Neural cell (in vitro differentiated cells): ENCODE measurements around the gene POLR1A. TPM values are rescaled to one million over a fixed set of nuclear protein-coding genes. Genes with fewer than 3 reads are reported as not detected.

Source experiments
- H2AFZ ChIP-seq: fragments of 200-600, 300-800 bp; sonication (generic), shearing (Covaris generic); 2 replicates; pipeline ENCODE4 v1.6.0; 2014; ENCODE audit warnings: low read depth, mild to moderate bottlenecking, antibody characterized with exemption, low read length, moderate library complexity
- H3F3A ChIP-seq: fragments of 200-600 bp; shearing (Covaris generic); 2 replicates; pipeline ENCODE4 v1.6.1; 2016; ENCODE audit warnings: mild to moderate bottlenecking, moderate library complexity, mixed read lengths, antibody characterized with exemption, low read length; ENCODE audit not compliant: insufficient read depth, poor library complexity, severe bottlenecking
- H3K27ac ChIP-seq: fragments of 200-600, 300-800 bp; sonication (generic), shearing (Covaris generic); 2 replicates; pipeline ENCODE4 v1.5.1; 2014; ENCODE audit warnings: mild to moderate bottlenecking, low read length, moderate library complexity
- H3K27me3 ChIP-seq: fragments of 300-800, 200-600 bp; sonication (generic), shearing (Covaris generic); 2 replicates; pipeline ENCODE4 v1.6.0; 2014; ENCODE audit warnings: mild to moderate bottlenecking, low read depth, low read length, moderate library complexity; ENCODE audit not compliant: insufficient read depth
- H3K36me3 ChIP-seq: fragments of 300-800, 200-600 bp; sonication (generic), shearing (Covaris generic); 2 replicates; pipeline ENCODE4 v1.5.1; 2014; ENCODE audit warnings: mild to moderate bottlenecking, antibody characterized with exemption, low read length, moderate library complexity; ENCODE audit not compliant: insufficient read depth
- H3K4me2 ChIP-seq: fragments of 300-800, 200-600 bp; sonication (generic), shearing (Covaris generic); 2 replicates; pipeline ENCODE4 v1.6.0; 2014; ENCODE audit warnings: mild to moderate bottlenecking, low read length
- H3K4me3 ChIP-seq: fragments of 300-800, 200-600 bp; sonication (generic), shearing (Covaris generic); 2 replicates; pipeline ENCODE4 v1.5.1; 2014; ENCODE audit warnings: mild to moderate bottlenecking, low read length, moderate library complexity
- H3K79me2 ChIP-seq: fragments of 200-600 bp; shearing (Covaris generic); replicated peaks from 2 replicates; pipeline ENCODE4 v1.6.0; 2014; ENCODE audit warnings: mild to moderate bottlenecking, low read length, moderate library complexity; ENCODE audit not compliant: insufficient read depth
- H3K9ac ChIP-seq: fragments of 300-800, 200-600 bp; sonication (generic), shearing (Covaris generic); 2 replicates; pipeline ENCODE4 v1.6.1; 2016; ENCODE audit warnings: mild to moderate bottlenecking, low read length, mixed read lengths
- H3K9me2 ChIP-seq: fragments of 200-600 bp; shearing (Covaris generic); 2 replicates; pipeline ENCODE4 v1.6.1; 2016; ENCODE audit warnings: mild to moderate bottlenecking, low read length, mixed read lengths; ENCODE audit not compliant: insufficient read depth
- H3K9me3 ChIP-seq: fragments of 200-600, 300-800 bp; sonication (generic), shearing (Covaris generic); 2 replicates; pipeline ENCODE4 v1.6.1; 2016; ENCODE audit warnings: mild to moderate bottlenecking, mixed run types, low read length, moderate library complexity, mixed read lengths
- H4K20me1 ChIP-seq: fragments of 200-600 bp; shearing (Covaris generic); 2 replicates; pipeline ENCODE4 v1.6.1; 2016; ENCODE audit warnings: mild to moderate bottlenecking, mixed run types; ENCODE audit not compliant: insufficient read depth
- CTCF ChIP-seq: fragments of 450-650 bp; IDR thresholded peaks from 2 replicates; pipeline ENCODE4 v1.5.1; 2014; ENCODE audit warnings: antibody characterized with exemption, mild to moderate bottlenecking, moderate library complexity; ENCODE audit not compliant: poor library complexity, severe bottlenecking
- EP300 ChIP-seq: fragments of 450-650 bp; conservative IDR thresholded peaks from 2 replicates; pipeline ENCODE4 v1.6.1; 2014; ENCODE audit warnings: antibody characterized with exemption, mild to moderate bottlenecking, moderate library complexity; ENCODE audit not compliant: poor library complexity, severe bottlenecking
- EZH2 ChIP-seq: fragments of 200-600, 300-800 bp; shearing (Covaris generic), sonication (generic); IDR thresholded peaks from 2 replicates; pipeline ENCODE4 v1.6.1; 2014; ENCODE audit warnings: antibody characterized with exemption, low read length, borderline replicate concordance, mild to moderate bottlenecking; ENCODE audit not compliant: insufficient read depth, poor library complexity, severe bottlenecking
- MXI1 ChIP-seq: fragments of 450-650 bp; conservative IDR thresholded peaks from 2 replicates; pipeline ENCODE4 v1.6.1; 2014; ENCODE audit warnings: antibody characterized with exemption, mild to moderate bottlenecking; ENCODE audit not compliant: poor library complexity, severe bottlenecking
- POLR2AphosphoS5 ChIP-seq: IDR thresholded peaks from 2 replicates; pipeline ENCODE4 v1.6.1; 2012
- RAD21 ChIP-seq: fragments of 450-650 bp; conservative IDR thresholded peaks from 2 replicates; pipeline ENCODE4 v1.6.1; 2014; ENCODE audit warnings: antibody characterized with exemption, mild to moderate bottlenecking, moderate library complexity
- REST ChIP-seq: IDR thresholded peaks from 2 replicates; pipeline ENCODE4 v1.6.1; 2012; ENCODE audit warnings: borderline replicate concordance
- SMC3 ChIP-seq: fragments of 450-650 bp; conservative IDR thresholded peaks from 2 replicates; pipeline ENCODE4 v1.6.1; 2014; ENCODE audit warnings: antibody characterized with exemption, mild to moderate bottlenecking, moderate library complexity; ENCODE audit not compliant: poor library complexity
- TAF1 ChIP-seq: IDR thresholded peaks from 2 replicates; pipeline ENCODE4 v1.6.1; 2012; ENCODE audit warnings: low read depth
- polyA plus RNA-seq: library from polyadenylated mRNA; depleted of rRNA; stranded (reverse); fragments of >200 nt; gene quantifications from 2 replicates; pipeline ENCODE4 v1.2.3, GENCODE V29; 2014

Gene POLR1A
- polyA plus RNA-seq, 1 donor from 2014 or later, result 5.4 TPM

GRCh38 chr2:86022661-86023365 is 82.9 kb downstream of the POLR1A start:
- Histone ChIP-seq H2AFZ (no peak overlapping the region), H3K79me2 (no peaks in the 10 kb centered on the region), H4K20me1 (no peaks in the 10 kb centered on the region), H3F3A (no peaks in the 10 kb centered on the region), H3K27me3 (no peaks in the 10 kb centered on the region), H3K9me3 (no peaks in the 10 kb centered on the region), H3K4me3 (no peak overlapping the region), H3K9me2 (no peaks in the 10 kb centered on the region), H3K9ac (no peak overlapping the region), H3K36me3 (no peaks in the 10 kb centered on the region), H3K4me2 (no peak overlapping the region), H3K27ac (no peak overlapping the region)
- TF ChIP-seq RAD21, result no peak
- TF ChIP-seq TAF1, result no peak
- no peak for TF ChIP-seq EP300
- no peak for TF ChIP-seq MXI1
- TF ChIP-seq EZH2, result no peak
- no peak for TF ChIP-seq REST
- no peak for TF ChIP-seq POLR2AphosphoS5
- no peak for TF ChIP-seq SMC3
- no peak for TF ChIP-seq CTCF

GRCh38 chr2:86021396-86022378 is 84.0 kb downstream of the POLR1A start:
- Histone ChIP-seq H3K27ac (no peak overlapping the region), H3K9me3 (no peaks in the 10 kb centered on the region), H3F3A (no peaks in the 10 kb centered on the region), H4K20me1 (no peaks in the 10 kb centered on the region), H2AFZ (no peak overlapping the region), H3K9ac (no peak overlapping the region), H3K27me3 (no peaks in the 10 kb centered on the region), H3K4me3 (no peak overlapping the region), H3K79me2 (no peaks in the 10 kb centered on the region), H3K36me3 (no peaks in the 10 kb centered on the region), H3K9me2 (no peaks in the 10 kb centered on the region), H3K4me2 (no peak overlapping the region)
- no peak for TF ChIP-seq RAD21
- no peak for TF ChIP-seq CTCF
- no peak for TF ChIP-seq EP300
- no peak for TF ChIP-seq REST
- no peak for TF ChIP-seq POLR2AphosphoS5
- TF ChIP-seq TAF1, result no peak
- no peak for TF ChIP-seq MXI1
- TF ChIP-seq EZH2, result no peak
- no peak for TF ChIP-seq SMC3
